Limb (tissue), 2 donors: Measurements from ENCODE around the gene DLG5.

Source experiments
- DNase-seq, 2 donors: peaks; one replicate each; pipeline ENCODE4 v3.0.0-alpha.2; 2016; ENCODE audit errors: extremely low spot score in 2 of 2

DLG5 gene

DNA sequence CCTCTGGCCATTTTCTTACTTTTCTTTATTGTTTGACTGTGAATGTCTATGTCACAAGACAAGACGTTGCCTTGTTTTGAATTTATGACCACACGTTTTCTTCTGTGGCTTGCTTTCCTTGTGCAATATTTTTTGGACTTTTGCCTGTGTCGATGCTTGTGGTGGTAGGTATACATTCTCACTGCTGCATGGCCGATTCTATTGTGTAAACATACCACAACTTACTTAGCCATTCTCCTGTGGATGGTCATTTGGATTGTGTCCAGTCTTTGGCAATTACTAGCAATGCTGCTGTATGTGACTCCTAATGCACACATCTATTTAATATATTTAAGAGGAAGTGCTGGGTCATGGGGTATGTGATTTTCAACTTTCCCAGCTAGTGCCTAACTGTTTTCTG lies 18.0 kb upstream of the DLG5 start:
- no peak for DNase-seq

- DNase-seq = no peak
Observed at GRCh38 chr10:77943121-77943901, 16.8 kb upstream of the DLG5 start.

DNA sequence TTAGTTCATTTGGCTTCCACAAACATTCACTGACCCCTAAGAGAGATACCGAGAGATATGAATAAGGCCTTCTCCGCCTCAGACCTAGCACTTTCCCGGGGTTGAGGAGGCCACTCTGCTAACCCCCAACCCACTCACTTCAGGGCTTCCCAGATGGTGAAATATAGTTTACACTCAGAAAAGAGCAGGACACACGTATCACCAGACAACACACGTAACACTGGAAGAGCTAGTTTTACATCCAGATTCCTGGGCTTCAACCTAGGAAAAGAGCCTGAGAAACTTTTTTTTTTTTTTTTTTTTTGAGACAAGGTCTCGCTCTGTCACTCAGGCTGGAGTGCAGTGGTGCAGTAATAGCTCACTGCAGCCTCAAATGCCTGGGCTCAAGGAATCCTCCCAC lies 15.2 kb upstream of the DLG5 start:
- no peak for DNase-seq

DNA sequence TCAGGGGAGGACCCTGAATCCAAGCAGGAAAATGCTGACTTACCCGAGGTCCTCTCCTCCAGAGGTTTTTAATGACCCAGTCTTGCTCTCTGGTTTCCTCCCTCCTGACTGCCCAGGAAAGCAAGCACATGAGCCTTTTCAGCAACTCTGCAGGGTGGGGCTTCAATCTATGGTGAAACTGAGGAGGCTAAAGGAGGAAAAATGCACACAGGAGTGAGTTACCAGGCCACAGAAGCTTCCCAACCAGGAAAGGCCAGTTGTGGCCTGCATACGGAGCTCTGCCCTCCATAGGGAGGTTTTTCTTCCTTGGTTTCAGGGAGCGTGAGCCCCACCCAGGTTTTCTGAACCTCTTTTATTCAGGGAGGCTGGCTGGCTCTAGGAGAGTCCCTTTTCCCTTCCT lies 14.1 kb upstream of the DLG5 start:
- DNase-seq = no peak

DNA sequence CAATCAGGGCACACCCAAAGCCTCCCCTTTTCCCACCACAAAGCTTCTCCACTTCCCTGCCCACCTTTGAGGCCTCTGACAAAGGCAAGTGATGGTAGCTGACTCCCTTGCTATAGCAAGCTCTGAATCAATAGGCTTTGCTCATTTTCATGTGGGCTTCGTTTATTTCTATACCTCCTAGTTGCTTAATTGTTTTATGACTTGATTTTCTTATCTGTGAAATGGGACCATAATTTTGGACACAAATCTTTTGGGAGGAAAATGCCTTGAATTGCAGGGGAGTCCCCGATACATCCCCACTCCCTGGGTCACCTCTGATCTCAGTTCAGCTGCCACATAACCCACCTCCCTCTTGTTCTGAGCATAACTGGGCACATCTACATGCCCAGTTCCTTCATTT lies 13.7 kb upstream of the DLG5 start:
- DNase-seq = no peak

DNA sequence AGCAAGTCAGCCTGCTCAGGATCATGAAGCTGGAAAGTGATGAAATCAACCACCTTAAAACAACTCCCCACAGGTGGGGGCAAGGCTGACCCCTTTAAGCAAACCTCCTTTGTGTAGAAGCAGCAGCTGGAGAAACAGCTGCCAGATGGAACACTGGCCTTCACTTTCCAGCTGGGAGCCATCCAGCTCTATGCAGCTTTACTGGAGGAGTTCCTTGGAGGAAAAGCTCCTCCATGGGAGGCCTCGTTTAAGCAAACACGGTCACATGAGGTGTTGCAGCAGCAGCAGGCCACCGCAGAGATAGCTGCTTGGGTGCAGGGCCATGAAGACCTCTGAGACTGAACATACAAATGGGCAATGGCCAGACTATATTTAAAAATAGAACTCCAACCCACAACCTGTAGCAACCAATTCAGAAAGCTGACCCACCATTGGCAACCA lies 13.0 kb upstream of the DLG5 start:
- peak; percentile 61 to 67 for DNase-seq

- DNase-seq = no peak
Observed at GRCh38 chr10:77936697-77937567, 10.4 kb upstream of the DLG5 start.

DNA sequence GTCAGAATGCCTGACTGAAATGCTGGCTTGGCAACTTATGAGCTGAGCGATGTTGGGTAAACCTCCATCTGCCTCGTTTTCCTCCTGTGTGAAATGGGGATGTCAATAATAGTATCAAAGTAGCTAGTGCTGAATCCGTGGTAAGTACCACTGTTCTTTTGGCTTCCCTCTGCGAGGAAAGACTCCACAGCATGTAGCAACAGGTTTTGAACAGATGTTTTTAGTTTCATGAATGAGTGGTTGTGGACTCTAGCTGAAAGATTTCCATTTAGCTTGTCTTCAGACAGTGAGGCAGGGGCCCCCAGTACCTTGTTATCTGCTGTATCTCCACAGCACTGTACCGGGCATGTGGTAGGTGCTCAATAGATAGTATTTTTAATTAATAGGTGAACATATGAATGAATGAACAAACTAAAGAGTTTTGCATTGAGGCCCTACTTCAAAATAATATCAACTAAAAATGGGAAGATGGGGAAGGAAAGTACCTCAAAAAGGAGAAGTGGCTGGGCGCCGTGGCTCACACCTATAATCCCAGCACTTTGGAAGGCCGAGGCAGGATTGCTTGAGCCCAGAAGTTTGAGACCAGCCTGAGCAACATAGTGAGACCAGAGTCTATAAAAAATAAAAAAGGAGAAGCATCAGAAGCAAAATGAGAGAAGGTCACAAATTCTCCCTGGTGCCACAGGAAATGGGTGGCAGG lies 5.6 kb upstream of the DLG5 start:
- DNase-seq = peak in 1 of 2 donors; percentile 48

GRCh38 chr10:77927402-77928246 lies 1.1 kb upstream of the DLG5 start:
- no peak for DNase-seq

DNA sequence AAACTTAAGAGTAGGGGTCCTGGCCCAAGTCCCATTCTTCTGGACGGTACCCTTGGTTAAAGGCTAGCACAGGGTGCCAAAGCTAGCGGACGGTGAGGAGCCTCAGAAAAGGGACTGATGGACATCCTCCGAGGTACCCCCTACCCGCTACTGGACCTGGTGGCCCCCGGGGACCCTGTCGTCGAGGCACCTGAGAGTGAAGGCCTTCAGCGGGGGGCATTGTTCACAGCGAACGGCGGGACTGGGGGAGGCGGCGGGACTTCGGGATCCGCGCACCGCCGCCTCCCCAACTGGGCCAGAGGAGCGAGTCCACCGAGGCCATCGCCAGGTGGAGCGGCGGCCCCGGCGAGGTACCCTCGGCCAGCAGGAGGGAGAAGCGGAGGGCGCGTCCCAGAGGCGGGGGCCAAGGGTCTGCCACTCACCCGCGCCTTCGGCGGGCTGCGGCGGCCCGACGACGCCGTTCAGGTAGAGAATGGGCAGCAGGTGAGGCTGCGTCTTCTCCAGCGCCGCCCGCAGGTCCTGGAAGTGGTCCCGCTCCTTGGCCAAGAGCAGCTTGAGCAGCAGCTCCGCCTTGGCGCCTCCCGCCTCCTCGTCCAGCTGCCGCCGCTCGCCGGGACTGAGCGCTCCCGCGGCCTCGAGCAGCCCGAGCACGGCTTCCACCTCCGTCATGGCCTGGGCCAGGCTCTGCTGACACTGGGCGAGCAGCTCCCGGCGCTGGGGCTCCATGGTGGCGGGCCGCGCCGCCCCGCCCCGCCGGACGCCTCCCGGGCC lies 575 bp downstream of the DLG5 start:
- peak; percentile 30 to 76 for DNase-seq

GRCh38 chr10:77925410-77925794 lies 1.2 kb downstream of the DLG5 start:
- no peak for DNase-seq

- no peak for DNase-seq
Observed at GRCh38 chr10:77922566-77923179, 3.9 kb downstream of the DLG5 start.

GRCh38 chr10:77922055-77922454 lies 4.5 kb downstream of the DLG5 start:
- DNase-seq = no peak

GRCh38 chr10:77921395-77921794 lies 5.2 kb downstream of the DLG5 start:
- no peak for DNase-seq

DNA sequence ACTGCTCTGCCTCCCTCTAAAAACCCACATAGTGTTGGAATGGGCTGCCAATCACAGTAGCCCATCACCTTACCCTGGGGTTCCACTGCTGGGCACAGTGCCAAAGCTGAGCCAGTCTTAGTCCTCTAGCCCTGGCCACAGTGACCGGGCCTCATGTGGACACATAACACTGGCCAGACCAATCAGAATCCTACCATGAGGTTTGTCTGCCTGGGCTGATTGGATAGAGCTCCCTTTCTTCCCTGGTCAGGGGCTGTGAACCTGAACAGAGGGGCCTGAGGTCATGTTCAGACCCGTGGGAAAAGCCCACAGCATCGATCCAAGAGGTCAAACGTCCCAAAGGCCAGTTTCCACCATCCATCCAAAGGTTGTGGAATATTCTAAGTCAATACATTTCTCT lies 6.1 kb downstream of the DLG5 start:
- no peak for DNase-seq

DNA sequence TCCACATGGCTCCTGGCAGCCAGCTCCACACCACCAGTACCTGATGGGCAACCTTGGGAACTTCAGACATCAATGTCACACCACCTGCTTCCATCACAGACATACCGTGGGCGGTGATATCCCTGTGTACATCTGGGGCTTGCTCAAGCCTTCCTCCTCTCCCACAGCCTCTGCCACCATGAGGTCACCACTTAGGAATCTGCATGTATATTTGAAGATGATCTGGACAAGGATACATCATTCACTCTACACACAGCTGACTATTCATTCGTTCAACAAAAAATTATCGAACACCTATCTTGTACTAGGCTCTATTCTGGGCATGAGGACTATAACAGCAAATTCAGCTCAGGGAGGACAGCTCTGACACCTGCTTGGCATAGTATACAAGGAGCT lies 6.8 kb downstream of the DLG5 start:
- DNase-seq = no peak

DNA sequence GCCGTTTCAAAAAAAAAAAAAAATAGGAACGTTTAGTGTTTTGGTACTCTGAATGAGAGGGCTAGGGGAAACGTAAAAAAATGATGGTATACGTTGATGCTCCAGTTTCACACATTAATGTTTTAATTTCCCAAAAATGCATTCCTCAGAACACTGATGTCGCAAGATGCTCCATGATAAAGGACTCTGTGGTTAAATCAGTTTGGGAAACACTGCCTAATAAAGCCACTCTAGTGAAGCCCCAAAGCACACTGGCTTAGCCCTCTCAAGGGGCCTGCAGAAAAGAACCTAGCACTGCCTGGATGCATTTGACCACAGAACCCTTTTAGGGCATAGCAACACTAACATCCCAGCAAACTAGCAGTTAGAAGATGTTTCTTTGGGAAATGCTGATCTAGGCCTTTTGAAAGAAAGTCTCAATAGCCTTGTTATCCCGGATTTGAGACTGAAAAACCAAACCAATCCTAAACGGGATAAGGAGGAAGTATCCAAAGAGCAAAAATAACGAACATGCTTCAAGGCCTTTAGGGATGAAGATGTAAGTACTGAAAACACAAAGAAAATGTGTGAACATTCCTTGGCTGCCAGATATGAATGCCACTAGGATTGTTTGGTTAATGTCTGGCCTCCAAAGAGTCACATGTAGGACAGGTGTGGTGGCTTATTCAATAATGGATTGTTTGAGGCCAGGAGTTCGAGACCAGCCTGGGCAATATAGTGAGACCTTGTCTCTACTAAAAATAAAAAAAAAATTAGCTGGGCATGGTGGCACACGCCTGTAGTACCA lies 11.0 kb downstream of the DLG5 start:
- no peak for DNase-seq

GRCh38 chr10:77913090-77913489 lies 13.5 kb downstream of the DLG5 start:
- DNase-seq = no peak

DNA sequence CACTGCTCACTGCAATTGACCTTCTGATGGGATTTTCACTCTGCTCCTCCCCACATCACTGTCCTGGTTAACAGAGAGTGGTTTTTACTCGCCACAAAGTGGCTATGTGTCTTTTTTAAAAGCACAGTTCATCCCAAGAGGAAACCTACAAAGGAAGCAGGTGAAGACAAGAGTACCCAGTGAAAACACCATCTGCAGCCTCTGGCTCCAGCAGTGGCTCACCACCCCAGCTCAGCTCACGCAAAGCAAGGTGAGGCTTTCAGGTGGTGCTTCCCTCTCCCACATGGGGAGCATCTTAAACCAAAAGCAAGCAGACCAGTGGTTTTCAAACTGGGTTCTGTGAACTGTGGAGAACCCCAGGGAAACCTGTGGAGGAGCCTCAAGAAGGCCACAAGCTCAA lies 14.0 kb downstream of the DLG5 start:
- no peak for DNase-seq
